ENCODE data around the gene ASL. TPM values are rescaled to one million over a fixed set of nuclear protein-coding genes. Genes with fewer than 3 reads are reported as not detected.

The ASL gene
- total and polyA plus RNA-seq, 8 donors: 24.4 to 50.6 (median 27.3) TPM

DNA sequence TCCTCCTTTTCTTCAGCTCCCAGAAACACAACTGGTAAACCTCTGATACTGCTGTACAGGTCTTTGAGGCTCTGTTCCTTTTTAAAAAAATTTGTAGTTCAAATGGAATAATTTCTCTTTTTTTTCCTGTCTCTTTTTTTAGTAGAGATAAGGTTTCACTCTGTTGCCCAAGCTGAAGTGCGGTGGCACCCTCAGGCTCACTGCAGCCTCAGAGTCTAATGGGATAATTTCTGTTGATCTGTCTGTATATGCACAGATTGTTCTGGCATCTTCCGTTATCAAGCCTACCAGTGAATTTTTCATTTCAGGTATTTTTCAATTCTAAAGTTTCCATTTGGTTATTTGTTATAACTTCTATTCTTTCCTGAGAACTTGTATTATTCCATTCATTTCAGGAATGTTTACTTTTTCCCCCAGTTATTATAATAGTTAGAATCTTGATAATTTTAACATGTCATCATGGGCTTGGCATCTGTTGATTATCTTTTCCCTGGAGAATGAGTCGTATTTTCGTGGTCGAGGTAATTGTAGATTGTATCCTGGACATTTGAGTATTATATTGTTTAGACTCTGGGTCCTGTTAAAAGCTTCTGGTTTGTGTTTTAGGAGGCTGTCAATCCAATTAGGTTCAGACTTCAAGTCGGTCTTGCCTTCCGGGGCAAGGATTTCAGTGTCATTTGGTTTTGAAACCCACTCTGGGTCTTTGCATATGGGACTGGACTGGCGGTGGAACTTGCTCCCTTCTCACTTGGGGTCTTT, 63.6 kb downstream of the ASL start:
- no peak for ATAC-seq
- Histone ChIP-seq H3K4me3 (no peak overlapping the region), H3K9me3 (no peaks in the 10 kb centered on the region), H3K36me3 (peaks cover 0 to 87% of the 10 kb centered on the region in 2 donors), H3K27me3 (no peaks in the 10 kb centered on the region), H3K4me1 (peaks cover 3 to 30% of the 10 kb centered on the region in 2 donors), H3K27ac (no peak overlapping the region)
- intact Hi-C loops (cut with DNase I): no loop called here
- no peak for TF ChIP-seq CTCF (IDR thresholded peaks at IDR 0.05)
- DNase-seq: no peak

GRCh38 chr7:66140924-66141323, 65.3 kb downstream of the ASL start:
- Histone ChIP-seq H3K4me1 (peaks cover 3 to 30% of the 10 kb centered on the region in 2 donors), H3K4me3 (no peak overlapping the region), H3K27me3 (no peaks in the 10 kb centered on the region), H3K9me3 (no peaks in the 10 kb centered on the region), H3K36me3 (peaks cover 0 to 85% of the 10 kb centered on the region in 2 donors), H3K27ac (no peak overlapping the region)
- intact Hi-C loops (cut with DNase I): no loop called here
- ATAC-seq (peak; percentile 86), DNase-seq (peak in 3 of 4 donors; percentile 69 to 86 (median 74))
- peak; percentile 35 to 51 for TF ChIP-seq CTCF (IDR thresholded peaks at IDR 0.05)

DNA sequence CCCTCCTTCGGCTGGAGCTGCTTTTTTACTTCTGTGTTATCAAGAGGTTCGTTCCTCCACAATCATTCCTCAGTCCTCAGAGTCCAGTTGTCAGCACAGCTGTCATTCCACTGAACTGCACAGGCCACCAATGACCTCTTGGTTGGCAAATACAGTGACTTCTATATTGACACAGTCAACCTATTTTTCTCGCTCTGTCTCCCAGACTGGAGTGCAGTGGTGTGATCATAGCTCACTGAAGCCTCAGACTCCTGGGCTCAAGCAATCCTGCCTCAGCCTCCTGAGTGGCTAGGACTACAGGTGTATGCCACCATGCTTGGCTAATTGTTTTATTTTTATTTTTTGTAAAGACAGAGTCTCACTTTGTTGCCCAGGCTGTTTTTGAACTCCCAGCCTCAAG, 66.7 kb downstream of the ASL start:
- peak; percentile 10 for ATAC-seq

GRCh38 chr7:66142996-66143395, 67.4 kb downstream of the ASL start:
- Histone ChIP-seq H3K4me1 (peaks cover 6 to 34% of the 10 kb centered on the region in 2 donors), H3K4me3 (no peak overlapping the region), H3K36me3 (peaks cover 0 to 92% of the 10 kb centered on the region in 2 donors), H3K27ac (peak overlapping the region; percentile 5 to 26), H3K9me3 (no peaks in the 10 kb centered on the region), H3K27me3 (no peaks in the 10 kb centered on the region)
- intact Hi-C loops (cut with DNase I): no loop called here
- ATAC-seq: peak; percentile 64
- no peak for TF ChIP-seq CTCF (IDR thresholded peaks at IDR 0.05)
- no peak for DNase-seq

More for the DNA sequence above, 66.7 kb downstream of the ASL start:
- peaks cover 0 to 92% of the 10 kb centered on the region in 2 donors for H3K36me3 ChIP-seq
- intact Hi-C loops (cut with DNase I): no loop called here
- no peak for TF ChIP-seq CTCF (IDR thresholded peaks at IDR 0.05)
- no peaks in the 10 kb centered on the region for H3K9me3 ChIP-seq
- no peak overlapping the region for H3K4me3 ChIP-seq
- H3K27ac ChIP-seq: peak overlapping the region in 1 of 2 donors; percentile 5
- DNase-seq: no peak
- no peaks in the 10 kb centered on the region for H3K27me3 ChIP-seq
- peaks cover 6 to 30% of the 10 kb centered on the region in 2 donors for H3K4me1 ChIP-seq

Other genes with a start within 250 kb of the ASL start
- gene VKORC1L1, start 202.7 kb upstream of the ASL start, total RNA-seq: 10 to 100 TPM; 37.6 to 49.6 TPM
- 10 to 100 TPM; 32.4 to 48.8 (median 37.6) TPM for gene VKORC1L1, start 202.7 kb upstream of the ASL start, polyA plus RNA-seq (ENCODE audit: insufficient read length in 6 of 6)
- gene GUSB, start 93.6 kb upstream of the ASL start, total RNA-seq: 10 to 100 TPM; 54.7 to 71.5 TPM
- 10 to 100 TPM; 63.4 to 76.9 (median 69.0) TPM for gene GUSB, start 93.6 kb upstream of the ASL start, polyA plus RNA-seq (ENCODE audit: insufficient read length in 6 of 6)
- gene CRCP, start 39.0 kb downstream of the ASL start, total RNA-seq: 10 to 100 TPM; 27.1 to 29.4 TPM
- 10 to 100 TPM; 33.0 to 36.0 (median 34.4) TPM for gene CRCP, start 39.0 kb downstream of the ASL start, polyA plus RNA-seq (ENCODE audit: insufficient read length in 6 of 6)
- 10 to 100 TPM; 30.5 to 45.6 TPM for gene TPST1, start 129.5 kb downstream of the ASL start, total RNA-seq
- gene TPST1, start 129.5 kb downstream of the ASL start, polyA plus RNA-seq (ENCODE audit: insufficient read length in 6 of 6): 10 to 100 TPM; 43.3 to 64.1 (median 52.4) TPM

Data from left lung (tissue), 10 donors.